GM12872 (cell line): ENCODE results near the gene PNMT.

Experiments
- TF ChIP-seq, protein P1 (sequence below): IDR thresholded peaks from 3 replicates; pipeline ENCODE4 v1.5.1; 2011; ENCODE audit warnings: low read depth, mild to moderate bottlenecking, low read length, moderate library complexity; ENCODE audit not compliant: insufficient read depth

Gene PNMT

DNA sequence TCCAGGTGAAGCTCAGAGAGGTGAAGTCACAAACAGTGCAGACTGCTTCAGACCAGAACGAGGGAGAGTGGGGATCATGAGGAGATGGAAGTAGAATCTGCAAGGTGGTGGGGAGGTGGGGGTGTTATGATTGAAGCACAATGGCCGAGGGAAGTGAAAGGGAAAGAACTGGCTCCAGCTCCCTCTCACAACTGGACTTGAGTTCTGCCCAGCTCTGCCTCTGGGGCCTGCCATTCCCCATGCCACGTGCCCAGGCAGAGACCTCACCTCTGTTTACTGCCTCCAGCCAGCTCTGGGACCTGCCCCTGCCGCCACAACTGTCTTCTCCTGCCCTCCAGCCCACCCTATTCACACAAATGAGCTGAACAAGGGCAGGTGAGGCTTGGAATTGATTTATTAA lies 2.5 kb downstream of the PNMT start:
- TF ChIP-seq, protein P1, sequence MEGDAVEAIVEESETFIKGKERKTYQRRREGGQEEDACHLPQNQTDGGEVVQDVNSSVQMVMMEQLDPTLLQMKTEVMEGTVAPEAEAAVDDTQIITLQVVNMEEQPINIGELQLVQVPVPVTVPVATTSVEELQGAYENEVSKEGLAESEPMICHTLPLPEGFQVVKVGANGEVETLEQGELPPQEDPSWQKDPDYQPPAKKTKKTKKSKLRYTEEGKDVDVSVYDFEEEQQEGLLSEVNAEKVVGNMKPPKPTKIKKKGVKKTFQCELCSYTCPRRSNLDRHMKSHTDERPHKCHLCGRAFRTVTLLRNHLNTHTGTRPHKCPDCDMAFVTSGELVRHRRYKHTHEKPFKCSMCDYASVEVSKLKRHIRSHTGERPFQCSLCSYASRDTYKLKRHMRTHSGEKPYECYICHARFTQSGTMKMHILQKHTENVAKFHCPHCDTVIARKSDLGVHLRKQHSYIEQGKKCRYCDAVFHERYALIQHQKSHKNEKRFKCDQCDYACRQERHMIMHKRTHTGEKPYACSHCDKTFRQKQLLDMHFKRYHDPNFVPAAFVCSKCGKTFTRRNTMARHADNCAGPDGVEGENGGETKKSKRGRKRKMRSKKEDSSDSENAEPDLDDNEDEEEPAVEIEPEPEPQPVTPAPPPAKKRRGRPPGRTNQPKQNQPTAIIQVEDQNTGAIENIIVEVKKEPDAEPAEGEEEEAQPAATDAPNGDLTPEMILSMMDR: no peak

DNA sequence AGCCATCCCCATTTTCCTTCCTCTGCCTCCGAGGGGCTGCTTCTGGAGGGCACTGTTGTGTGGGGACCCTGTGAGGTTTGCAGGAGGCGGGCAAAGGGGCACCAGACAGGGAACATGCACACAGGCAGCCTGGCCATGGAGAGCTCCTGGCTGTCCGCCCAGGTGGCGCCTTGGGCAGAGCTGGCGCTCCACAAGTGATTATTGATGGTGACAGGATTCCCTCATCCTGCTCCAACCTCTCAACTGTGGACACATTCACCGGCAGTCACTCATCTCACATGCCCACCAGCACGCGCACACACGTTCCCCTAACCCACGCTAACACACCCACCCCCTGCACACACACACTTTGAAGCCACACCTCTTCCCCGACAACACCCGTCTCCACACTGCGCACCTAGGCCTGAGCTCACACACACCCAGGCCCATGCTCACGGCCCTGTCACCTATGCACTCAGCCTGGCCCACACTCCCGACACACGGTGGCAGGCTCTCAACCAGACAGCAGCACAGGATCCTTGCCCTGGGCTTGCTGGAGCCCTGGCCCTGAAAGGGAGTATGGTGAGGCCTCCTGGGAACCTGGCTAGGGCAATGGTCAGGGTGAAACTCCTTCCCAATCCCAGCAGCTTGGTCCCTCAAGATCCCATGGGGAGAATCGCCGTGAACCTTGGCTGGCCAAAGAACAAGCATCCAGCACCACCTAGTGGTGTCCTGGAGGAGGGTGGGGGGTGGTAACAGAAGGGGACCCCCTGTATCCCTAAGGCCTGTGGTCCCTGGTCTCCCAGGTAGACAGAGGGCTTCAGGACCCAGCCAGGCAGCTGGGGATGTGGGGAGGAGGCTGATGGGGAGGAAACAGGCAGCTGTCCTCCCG lies 3.6 kb downstream of the PNMT start:
- TF ChIP-seq, protein P1: peak; percentile 69

DNA sequence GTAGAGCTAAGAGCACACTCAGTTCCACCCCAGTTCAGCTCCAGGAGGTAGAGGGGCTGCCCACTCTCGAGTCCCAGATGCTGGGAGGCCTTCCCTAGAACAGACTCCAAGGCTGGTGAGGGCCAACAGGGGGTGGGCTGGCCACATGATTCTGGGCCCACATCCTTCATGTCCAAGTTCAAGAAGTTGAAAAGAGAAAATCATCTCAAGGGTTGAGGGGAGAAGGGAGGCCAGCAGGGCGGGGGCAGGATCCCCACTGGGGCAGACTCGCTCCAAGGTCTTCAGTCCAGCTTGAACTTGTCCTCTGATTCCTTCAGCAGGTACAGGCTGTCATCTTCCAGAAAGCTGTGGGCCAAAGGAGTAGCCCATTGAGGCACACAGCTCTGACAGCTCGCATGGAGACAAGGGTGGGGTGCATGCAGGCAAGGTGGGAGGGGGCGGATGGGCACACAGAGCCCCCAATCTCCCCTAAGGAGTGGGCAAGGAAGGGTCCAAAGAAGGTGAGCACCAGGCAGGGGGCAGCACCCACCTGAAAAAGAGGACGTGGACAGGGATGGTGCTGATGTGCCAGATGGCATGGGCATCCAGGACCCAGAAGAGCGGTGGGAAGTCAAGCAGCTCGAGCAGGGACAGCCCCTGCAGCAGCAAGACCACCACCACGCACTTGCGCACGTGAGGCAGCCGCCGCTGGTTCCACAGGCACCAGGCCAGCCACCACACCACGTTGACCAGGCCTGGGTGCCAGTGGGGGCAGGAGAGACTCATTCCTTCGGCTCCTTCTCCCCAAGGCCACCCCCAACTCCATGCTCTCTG lies 4.5 kb downstream of the PNMT start:
- TF ChIP-seq, protein P1: no peak

DNA sequence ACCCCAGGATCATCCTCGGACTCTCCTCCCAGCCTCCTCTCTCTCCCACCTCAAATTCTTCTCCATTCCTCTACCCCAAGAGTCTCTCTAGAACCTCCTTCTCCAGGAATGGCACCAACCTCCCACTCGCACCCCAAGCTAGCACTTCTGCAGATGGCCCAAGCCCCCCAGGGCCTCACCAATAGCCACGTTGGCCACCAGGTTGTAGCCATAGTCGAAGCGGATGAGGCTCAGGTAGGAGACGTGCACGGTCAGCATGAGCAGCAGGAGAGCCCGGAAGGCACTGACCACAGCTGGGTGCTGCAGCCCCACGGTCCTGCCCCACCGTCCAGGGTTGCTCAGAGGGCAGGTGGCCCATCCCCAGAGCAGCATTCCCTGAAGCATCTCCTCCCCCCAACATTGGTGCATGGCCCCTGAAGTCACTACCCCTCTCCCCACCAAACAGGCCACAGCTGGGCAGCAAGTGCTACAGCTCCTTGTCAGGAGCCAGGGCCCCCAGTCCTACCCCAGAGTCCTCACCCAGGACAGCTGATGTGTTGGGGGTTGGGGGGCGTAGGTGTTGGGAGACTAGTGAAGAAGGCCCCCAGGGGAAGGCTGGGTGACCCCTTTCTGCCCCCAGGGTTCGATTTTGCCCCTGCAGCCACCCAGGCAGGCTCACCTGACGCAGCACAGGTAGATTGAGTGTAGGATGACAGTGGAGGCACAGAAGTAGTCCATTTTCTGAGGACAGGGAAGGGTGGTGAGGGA lies 5.3 kb downstream of the PNMT start:
- TF ChIP-seq, protein P1: no peak

DNA sequence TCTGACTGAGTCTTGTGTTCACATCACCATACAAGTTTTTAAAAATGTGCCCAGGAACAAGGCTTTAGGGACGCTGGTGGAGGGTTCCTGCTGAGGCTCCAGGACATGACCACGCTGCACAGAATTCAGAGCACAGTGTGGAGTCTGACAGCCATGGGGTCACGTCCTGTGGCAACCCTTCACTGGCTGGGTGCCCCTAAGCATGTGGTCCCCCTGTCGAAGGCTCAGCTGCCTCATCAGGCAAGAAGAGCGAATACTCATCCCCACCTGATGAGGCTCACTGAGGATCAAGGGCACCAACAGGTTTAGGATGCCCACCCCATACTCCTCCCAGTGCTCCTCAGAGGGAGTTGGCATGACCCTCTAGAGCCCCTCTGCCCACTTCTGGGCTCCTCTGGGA lies 5.9 kb downstream of the PNMT start:
- TF ChIP-seq, protein P1: no peak

DNA sequence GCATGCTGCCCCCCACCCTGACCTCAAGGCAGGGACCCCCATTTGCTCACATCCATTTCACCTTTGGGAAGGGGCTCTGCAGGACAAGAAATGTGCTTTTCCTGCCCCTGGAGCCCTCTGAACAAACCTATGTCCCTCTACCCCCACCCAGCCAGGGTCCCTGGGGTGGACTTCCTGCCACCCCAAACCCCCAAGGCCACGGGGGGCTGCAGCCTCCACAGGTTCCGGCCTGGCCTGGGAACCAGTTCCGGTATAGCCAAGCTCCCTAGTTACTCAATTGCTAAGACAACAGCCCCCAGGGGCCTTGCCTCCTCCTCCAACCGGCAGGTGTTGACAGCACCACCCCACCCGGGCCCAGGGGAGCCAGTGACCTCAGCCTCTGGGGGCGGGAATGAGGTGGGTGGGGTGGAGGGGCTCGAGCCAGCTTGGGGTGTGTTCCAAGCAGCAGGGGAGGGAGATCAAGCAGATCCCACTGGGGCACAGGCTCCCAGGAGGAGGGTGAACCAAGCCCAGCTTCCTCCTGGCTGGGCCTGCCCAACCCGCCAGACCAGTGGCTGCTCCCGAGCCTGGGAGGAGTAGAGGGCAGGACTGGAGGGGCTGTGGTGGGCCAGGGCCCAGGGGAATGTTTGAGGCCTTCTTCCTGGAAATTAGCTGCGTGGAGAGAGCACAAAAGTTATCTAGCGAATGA lies 6.6 kb downstream of the PNMT start:
- TF ChIP-seq, protein P1: no peak
